HG02943 (cell line): ENCODE results near the gene STRN4.

Source experiments
- ATAC-seq: cut with Tn5 transposase; IDR thresholded peaks from one replicate; pipeline ENCODE4 v1.9.1; 2021; ENCODE audit warnings: mild to moderate bottlenecking, low read depth, moderate library complexity; ENCODE audit not compliant: unreplicated experiment

The STRN4 gene

GRCh38 chr19:46727757-46728156 is 18.5 kb downstream of the STRN4 start:
- no peak for ATAC-seq

- no peak for ATAC-seq
These were observed 19.2 kb downstream of the STRN4 start for GRCh38 chr19:46726971-46727501.

- ATAC-seq: no peak
These were observed 19.7 kb downstream of the STRN4 start for GRCh38 chr19:46726551-46726950.

GRCh38 chr19:46725859-46726393 is 20.3 kb downstream of the STRN4 start:
- no peak for ATAC-seq

GRCh38 chr19:46725036-46725820 is 21.0 kb downstream of the STRN4 start:
- ATAC-seq: no peak

GRCh38 chr19:46724468-46724867 is 21.8 kb downstream of the STRN4 start:
- no peak for ATAC-seq

GRCh38 chr19:46723471-46723870 is 22.8 kb downstream of the STRN4 start:
- no peak for ATAC-seq

GRCh38 chr19:46723023-46723461 is 23.2 kb downstream of the STRN4 start:
- ATAC-seq: no peak

- ATAC-seq: no peak
These were observed 23.7 kb downstream of the STRN4 start for GRCh38 chr19:46722421-46723022.

- no peak for ATAC-seq
These were observed 24.3 kb downstream of the STRN4 start for GRCh38 chr19:46722004-46722380.

- no peak for ATAC-seq
These were observed 24.8 kb downstream of the STRN4 start for GRCh38 chr19:46721269-46722003.

- ATAC-seq: no peak
These were observed 25.6 kb downstream of the STRN4 start for GRCh38 chr19:46720503-46721239.

- no peak for ATAC-seq
These were observed 26.4 kb downstream of the STRN4 start for GRCh38 chr19:46719629-46720502.

GRCh38 chr19:46718934-46719622 is 27.2 kb downstream of the STRN4 start:
- ATAC-seq: no peak

GRCh38 chr19:46718157-46718933 is 27.9 kb downstream of the STRN4 start:
- ATAC-seq: no peak

GRCh38 chr19:46717716-46718143 is 28.5 kb downstream of the STRN4 start:
- no peak for ATAC-seq

- ATAC-seq: no peak
These were observed 29.1 kb downstream of the STRN4 start, which contains the start of gene PRKD2 for GRCh38 chr19:46717034-46717715. PRKD2 (minus strand) TSS chr19:46717114; CDS start chr19:46716370, 744 bp downstream.
